GM18858 (cell line): Measurements from ENCODE around the gene MRPL10.

Experiments
- ATAC-seq: cut with Tn5 transposase; IDR thresholded peaks from one replicate; pipeline ENCODE4 v1.9.1; 2021; ENCODE audit not compliant: unreplicated experiment

Gene MRPL10

GRCh38 chr17:47860386-47860785 lies 29.0 kb upstream of the MRPL10 start:
- no peak for ATAC-seq

- ATAC-seq, result no peak
These were observed 26.5 kb upstream of the MRPL10 start for GRCh38 chr17:47857551-47858455.

- ATAC-seq, result no peak
These were observed 25.5 kb upstream of the MRPL10 start for GRCh38 chr17:47856830-47857229.

- no peak for ATAC-seq
These were observed 24.4 kb upstream of the MRPL10 start for GRCh38 chr17:47855737-47856136.

GRCh38 chr17:47853616-47854015 lies 22.3 kb upstream of the MRPL10 start:
- ATAC-seq, result no peak

- ATAC-seq, result no peak
These were observed 21.0 kb upstream of the MRPL10 start for GRCh38 chr17:47852113-47852949.

- ATAC-seq, result no peak
These were observed 20.4 kb upstream of the MRPL10 start for GRCh38 chr17:47851764-47852112.

GRCh38 chr17:47850692-47851573 lies 19.6 kb upstream of the MRPL10 start, which contains the start of gene SP6:
Gene SP6, minus strand, starts transcription at chr17:47851163. Its CDS starts 2,734 bp downstream, at chr17:47848429.
- ATAC-seq, result no peak

- no peak for ATAC-seq
These were observed 19.0 kb upstream of the MRPL10 start for GRCh38 chr17:47850373-47850691.

- ATAC-seq, result no peak
These were observed 16.8 kb upstream of the MRPL10 start for GRCh38 chr17:47848198-47848513.

GRCh38 chr17:47847341-47848197 lies 16.2 kb upstream of the MRPL10 start:
- ATAC-seq, result no peak

GRCh38 chr17:47846716-47847340 lies 15.5 kb upstream of the MRPL10 start:
- no peak for ATAC-seq

GRCh38 chr17:47845716-47846075 lies 14.4 kb upstream of the MRPL10 start:
- no peak for ATAC-seq

GRCh38 chr17:47844814-47845715 lies 13.7 kb upstream of the MRPL10 start:
- ATAC-seq, result no peak

- ATAC-seq, result no peak
These were observed 12.9 kb upstream of the MRPL10 start for GRCh38 chr17:47844227-47844626.

- ATAC-seq, result no peak
These were observed 12.0 kb upstream of the MRPL10 start for GRCh38 chr17:47843391-47843730.

- no peak for ATAC-seq
These were observed 10.3 kb upstream of the MRPL10 start for GRCh38 chr17:47841488-47842291.
